RPMI8226 (cell line): ENCODE data around the gene TMEM132C.

Source experiments
- DNase-seq: peaks from one replicate; pipeline ENCODE4 v3.0.0-alpha.2; 2015

The TMEM132C gene

GRCh38 chr12:128288896-128289295, 21.9 kb downstream of the TMEM132C start:
- DNase-seq, result no peak

GRCh38 chr12:128290938-128291337, 24.0 kb downstream of the TMEM132C start:
- DNase-seq, result no peak

DNA sequence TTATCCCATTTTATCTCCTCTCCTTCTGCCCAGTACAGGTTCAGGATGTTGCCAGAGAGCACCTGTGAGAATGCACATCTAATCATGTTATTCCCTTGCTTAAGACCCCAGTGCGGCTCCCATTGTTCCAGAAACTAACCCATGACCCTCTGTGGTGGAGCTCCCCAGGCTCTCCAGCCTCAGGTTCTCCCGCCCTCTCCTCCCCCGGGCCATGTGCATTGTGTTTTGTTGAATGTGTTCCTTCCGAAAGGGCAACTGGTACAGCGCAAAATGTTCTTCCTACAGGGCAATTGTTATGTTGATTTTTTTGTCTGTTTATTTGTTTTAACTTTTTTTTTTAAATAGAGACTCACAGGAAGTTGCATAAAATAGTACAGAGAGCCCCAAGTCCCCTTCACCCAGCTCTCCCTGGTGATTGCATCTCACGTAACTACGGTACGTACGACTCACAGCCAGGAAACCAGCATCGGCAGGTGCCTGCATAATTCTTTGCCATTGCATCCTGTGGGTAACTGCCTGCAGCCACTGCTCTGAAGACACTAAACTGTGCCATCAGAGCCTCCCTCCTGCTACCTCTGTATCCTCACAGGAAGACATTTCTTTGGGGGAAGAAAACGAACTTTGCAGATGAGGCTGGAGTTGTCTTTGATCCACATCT, 31.2 kb downstream of the TMEM132C start:
- no peak for DNase-seq

DNA sequence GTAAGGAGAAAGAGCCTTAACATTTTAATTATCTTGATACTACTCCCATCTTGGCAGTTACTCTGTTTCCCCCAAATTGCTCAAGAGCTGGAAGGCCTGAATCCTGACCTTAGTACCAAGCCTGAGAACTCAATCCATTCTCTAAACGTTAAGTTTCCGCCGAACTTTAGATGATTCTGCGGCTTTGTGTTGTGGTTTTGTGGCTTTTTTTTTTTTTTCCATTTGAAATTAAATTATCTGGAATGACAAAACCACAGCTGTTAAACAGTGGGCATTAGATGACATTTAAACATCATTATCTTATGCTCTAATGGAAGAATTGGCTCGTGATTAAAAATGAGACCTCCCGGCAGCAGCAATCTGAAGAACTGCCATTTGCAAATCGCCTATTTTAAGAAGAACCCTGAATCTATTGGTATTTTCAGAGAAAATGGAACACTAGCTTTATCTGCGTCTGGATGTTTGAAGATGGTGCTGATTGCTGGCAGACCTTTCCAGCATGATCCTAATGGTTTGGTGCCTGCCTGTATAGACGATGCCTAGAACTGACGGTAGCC, 38.4 kb downstream of the TMEM132C start:
- DNase-seq, result no peak

GRCh38 chr12:128307791-128308190, 40.8 kb downstream of the TMEM132C start:
- no peak for DNase-seq

GRCh38 chr12:128312661-128313060, 45.7 kb downstream of the TMEM132C start:
- no peak for DNase-seq

GRCh38 chr12:128313931-128314330, 47.0 kb downstream of the TMEM132C start:
- DNase-seq, result no peak

DNA sequence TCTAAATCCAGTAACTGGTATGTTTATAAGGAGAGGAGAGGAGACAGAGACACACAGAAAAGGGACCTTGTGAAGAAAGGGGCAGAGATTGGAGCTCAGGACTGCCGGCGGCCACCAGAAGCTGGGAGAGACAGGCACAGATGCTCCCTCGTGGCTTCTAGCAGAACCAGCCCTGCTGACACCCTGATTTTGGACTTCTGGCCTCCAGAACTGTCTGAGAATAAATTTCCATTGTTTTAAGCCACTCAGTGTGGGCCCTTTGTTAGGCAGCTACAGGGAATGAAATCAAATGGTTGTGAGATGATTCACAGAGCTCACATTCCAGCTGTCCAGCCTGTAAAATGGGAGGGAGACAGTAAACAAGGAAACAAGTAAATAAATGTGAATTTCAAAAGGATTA, 47.6 kb downstream of the TMEM132C start:
- no peak for DNase-seq

DNA sequence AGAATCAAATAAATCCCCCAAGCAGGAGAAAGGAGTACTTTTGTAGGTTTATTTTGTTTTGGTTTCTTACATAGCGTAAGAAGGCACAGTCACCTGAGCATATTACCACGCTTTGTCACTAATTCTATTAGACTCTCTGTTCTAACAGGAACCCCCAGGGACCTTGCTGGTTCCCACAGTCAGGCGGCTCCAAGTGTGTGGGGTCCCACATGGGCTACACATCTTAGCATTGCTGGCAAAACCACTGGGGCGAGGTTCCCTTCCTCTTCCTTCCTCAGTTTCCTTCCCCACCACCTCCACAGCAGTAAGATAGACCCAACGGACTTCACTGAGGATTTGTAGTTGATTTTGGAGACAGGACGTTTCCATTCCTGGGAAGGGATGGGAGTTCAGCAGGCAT, 49.1 kb downstream of the TMEM132C start:
- no peak for DNase-seq

- no peak for DNase-seq
Measured at GRCh38 chr12:128316973-128317526, 50.1 kb downstream of the TMEM132C start.

DNA sequence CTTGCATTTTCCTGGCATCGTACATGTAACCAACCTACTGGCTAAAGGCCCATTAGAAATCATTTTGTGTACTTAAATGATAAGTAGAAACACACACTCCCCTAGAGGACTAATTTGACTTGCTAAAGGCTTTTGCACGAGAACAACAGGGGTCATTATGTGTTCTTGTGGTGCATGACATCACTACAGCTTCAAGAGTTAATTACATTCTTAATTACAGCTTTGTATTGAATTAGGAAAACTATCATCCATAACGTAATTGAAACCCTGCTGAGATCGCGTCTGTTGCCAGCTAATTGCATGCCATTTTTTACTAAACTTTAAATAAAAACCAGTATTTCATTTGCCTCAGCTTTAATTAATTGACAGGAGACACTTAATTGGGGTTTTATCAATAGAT, 51.4 kb downstream of the TMEM132C start:
- no peak for DNase-seq

GRCh38 chr12:128318946-128319345, 52.0 kb downstream of the TMEM132C start:
- DNase-seq, result no peak

- no peak for DNase-seq
Measured at GRCh38 chr12:128322341-128322740, 55.4 kb downstream of the TMEM132C start.

- no peak for DNase-seq
Measured at GRCh38 chr12:128323145-128323920, 56.4 kb downstream of the TMEM132C start.

GRCh38 chr12:128325646-128326045, 58.7 kb downstream of the TMEM132C start:
- no peak for DNase-seq

DNA sequence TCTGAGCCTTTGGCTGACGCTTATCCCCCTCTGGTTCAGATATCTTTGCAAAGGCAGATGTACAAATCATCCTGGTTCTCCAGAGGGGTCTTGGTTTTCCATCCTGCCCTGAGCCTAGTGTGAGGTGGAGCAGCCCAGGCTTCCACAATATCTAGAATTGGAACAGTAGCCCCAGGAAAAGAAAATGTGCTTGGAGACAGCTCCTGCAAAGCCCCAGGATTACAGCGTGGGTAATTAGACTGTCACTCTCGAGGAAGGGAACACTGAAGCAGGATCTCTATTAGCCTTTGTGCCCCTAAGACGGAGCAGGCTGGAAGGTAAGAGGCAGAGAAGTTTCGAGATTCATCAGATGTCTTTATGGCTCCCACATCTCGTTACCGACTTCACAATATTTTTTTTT, 59.4 kb downstream of the TMEM132C start:
- no peak for DNase-seq

- no peak for DNase-seq
Measured at GRCh38 chr12:128328961-128329360, 62.0 kb downstream of the TMEM132C start.

DNA sequence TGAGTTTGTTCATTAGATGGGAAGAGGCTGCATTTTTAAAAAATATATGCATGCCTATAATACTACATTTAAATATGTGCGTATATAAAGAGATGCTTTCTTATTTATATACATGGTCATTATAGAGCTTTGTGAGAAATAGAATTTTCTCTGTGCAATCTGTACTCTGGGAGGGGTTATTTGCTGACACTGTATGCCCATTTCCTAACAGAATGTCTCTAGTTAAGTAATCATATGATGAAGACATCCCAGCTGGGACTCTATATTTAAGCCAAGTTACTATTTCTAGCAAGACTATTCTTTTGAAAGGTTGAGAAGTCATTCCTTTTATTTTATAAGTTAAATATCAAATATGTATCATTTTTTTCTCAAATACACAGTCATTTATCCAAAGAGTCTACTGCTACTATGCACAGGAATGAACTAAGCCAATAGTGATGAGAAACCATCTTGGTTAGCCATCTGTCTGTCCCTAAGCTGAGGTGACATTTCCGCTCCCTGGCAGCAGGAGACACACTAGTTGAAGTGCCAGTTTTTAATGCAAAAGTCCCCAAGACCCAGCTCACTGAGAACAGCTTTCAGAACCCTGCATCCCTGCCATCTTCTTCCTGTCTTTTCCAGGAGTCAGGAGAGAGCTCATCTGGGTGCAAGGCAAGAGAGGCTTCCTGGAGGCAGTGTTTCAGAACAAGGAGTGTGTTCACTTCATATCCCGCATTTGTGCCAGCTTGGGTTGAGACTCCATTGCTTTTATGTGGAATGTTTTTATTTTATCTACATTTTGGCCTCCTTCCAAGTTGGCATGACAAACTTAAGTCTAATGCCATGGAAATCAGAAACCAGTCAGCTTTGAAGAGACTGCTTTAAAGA, 69.5 kb downstream of the TMEM132C start:
- no peak for DNase-seq

GRCh38 chr12:128337071-128337345, 70.0 kb downstream of the TMEM132C start:
- DNase-seq, result no peak

DNA sequence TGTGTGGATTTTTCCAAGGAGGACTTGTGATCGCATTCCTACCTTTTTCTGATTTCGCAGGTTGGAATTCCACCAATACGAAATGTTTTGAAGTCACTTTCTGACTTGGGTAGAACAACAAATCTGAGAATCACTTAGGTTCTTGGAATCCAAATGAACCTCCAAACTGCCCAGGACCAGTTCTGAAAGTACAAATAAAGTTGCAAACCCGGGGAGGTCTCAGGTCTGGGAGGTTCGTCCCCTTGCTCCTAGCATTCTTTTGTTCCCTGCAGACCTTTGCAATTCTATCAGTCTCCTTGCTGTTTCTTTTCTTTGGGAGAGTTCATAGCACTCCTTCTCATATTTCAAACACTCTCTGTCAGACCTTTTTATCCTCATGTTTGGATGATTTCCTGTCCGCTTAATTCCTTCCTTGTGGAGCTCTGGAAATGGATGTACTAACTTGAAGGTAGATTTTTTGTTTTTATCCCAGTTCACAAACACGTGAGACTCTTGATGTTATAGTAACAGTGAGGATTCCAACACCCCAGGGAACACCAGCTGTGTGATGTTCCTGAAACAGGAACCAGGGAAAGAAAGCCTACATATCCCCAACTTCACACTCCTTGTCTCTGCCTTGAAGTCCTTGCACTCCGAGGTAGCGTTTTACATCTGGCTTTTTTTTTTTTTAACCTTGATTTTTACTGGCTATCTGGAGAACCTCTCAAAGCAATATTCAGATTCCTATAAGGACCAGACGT, 70.6 kb downstream of the TMEM132C start:
- no peak for DNase-seq

- no peak for DNase-seq
Measured at GRCh38 chr12:128338386-128339125, 71.6 kb downstream of the TMEM132C start.

DNA sequence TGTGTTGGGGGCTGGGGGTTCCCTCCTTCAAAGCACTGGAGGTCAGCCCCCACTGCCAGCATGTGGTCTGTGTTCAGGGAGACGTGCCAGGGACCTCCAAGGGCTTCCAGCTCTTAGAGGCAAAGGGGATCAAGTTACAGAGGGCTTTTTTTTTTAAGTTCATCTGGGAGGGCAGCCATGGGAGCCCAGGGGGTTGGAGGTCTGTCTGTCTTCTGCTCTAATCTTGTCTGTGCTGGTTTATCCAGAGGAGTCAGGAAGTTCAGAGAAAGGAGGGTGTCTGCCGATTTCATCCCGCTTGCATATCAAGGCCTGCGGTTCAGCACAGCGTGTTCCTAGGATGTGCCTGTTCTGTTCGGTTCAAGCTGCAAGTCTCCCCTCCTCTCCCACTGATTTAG, 72.2 kb downstream of the TMEM132C start:
- DNase-seq, result no peak
